ENCODE results near the gene ZNF773. TPM values are rescaled to one million over a fixed set of nuclear protein-coding genes. Genes with fewer than 3 reads are reported as not detected.
"Not testable (repeated sequence)": the region's sequence is repeated elsewhere in the genome, so short reads cannot be mapped to it uniquely, and the experiment has no call there.

ZNF773 gene
- total RNA-seq, 3 donors from 2014 or later (not counting 1 experiment from before 2014, with no cell fraction given): 4.3 to 10.2 (median 10.2) TPM

DNA sequence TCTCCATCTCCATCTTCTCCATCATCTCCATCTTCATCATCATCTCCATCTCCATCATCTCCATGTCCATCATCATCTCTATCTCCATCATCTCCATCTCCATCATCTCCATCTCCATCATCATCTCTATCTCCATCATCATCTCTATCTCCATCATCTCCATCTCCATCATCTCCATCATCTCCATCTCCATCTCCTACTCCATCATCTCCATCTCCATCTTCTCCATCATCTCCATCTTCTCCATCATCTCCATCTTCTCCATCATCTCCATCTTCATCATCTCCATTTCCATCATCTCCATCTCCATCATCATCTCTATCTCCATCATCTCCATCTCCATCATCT, 432 bp upstream of the ZNF773 start:
- not testable (repeated sequence) for ATAC-seq; DNase-seq; H3K36me3 ChIP-seq (ENCODE audit: control insufficient read depth, insufficient read depth, low read length); H3K27me3 Mint-ChIP-seq (ENCODE audit: low read depth in 2 of 2); H3K4me3 ChIP-seq (ENCODE audit: low read length); H3K27me3 ChIP-seq (ENCODE audit: control insufficient read depth, insufficient read depth, low read length)
- TF ChIP-seq, protein P1, sequence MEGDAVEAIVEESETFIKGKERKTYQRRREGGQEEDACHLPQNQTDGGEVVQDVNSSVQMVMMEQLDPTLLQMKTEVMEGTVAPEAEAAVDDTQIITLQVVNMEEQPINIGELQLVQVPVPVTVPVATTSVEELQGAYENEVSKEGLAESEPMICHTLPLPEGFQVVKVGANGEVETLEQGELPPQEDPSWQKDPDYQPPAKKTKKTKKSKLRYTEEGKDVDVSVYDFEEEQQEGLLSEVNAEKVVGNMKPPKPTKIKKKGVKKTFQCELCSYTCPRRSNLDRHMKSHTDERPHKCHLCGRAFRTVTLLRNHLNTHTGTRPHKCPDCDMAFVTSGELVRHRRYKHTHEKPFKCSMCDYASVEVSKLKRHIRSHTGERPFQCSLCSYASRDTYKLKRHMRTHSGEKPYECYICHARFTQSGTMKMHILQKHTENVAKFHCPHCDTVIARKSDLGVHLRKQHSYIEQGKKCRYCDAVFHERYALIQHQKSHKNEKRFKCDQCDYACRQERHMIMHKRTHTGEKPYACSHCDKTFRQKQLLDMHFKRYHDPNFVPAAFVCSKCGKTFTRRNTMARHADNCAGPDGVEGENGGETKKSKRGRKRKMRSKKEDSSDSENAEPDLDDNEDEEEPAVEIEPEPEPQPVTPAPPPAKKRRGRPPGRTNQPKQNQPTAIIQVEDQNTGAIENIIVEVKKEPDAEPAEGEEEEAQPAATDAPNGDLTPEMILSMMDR (IDR thresholded peaks at IDR 0.05): peak; percentile 11
- peaks cover 12 to 18% of the 10 kb centered on the region in 2 donors for H3K9me3 Mint-ChIP-seq
- Histone ChIP-seq H3K4me1 (ENCODE audit: control insufficient read depth, insufficient read depth, low read length) (peaks cover 10% of the 10 kb centered on the region), H3K27ac (ENCODE audit: low read length) (peak overlapping the region; percentile 93), H3K9me3 (ENCODE audit: control insufficient read depth, insufficient read depth, low read length) (peaks cover 22% of the 10 kb centered on the region)
- H3K4me3 Mint-ChIP-seq: peak overlapping the region; percentile 49
- intact Hi-C loops (cut with micrococcal nuclease): loop anchor here (1.0 kb wide), 2 partner anchors 12 to 28 kb away; partner anchors contain the start of genes ZNF419 and ZNF549
- peaks cover 58% of the 10 kb centered on the region for H3K36me3 Mint-ChIP-seq
- H3K27ac Mint-ChIP-seq: peak overlapping the region; percentile 69 to 73
- peaks cover 18 to 36% of the 10 kb centered on the region in 2 donors for H3K4me1 Mint-ChIP-seq

GRCh38 chr19:57500400-57500799, 662 bp downstream of the ZNF773 start:
- Histone ChIP-seq H3K9me3 (ENCODE audit: control insufficient read depth, insufficient read depth, low read length) (peaks cover 20% of the 10 kb centered on the region), H3K4me1 (ENCODE audit: control insufficient read depth, insufficient read depth, low read length) (peaks cover 10% of the 10 kb centered on the region), H3K36me3 (ENCODE audit: control insufficient read depth, insufficient read depth, low read length) (peaks cover 14% of the 10 kb centered on the region)
- H3K27ac ChIP-seq (ENCODE audit: low read length); DNase-seq; ATAC-seq; intact Hi-C loops (cut with micrococcal nuclease); H3K27me3 ChIP-seq (ENCODE audit: control insufficient read depth, insufficient read depth, low read length); H3K27me3 Mint-ChIP-seq (ENCODE audit: low read depth in 2 of 2); H3K4me3 ChIP-seq (ENCODE audit: low read length): not testable (repeated sequence)
- peaks cover 18 to 38% of the 10 kb centered on the region in 2 donors for H3K4me1 Mint-ChIP-seq
- H3K4me3 Mint-ChIP-seq: peak overlapping the region; percentile 49
- H3K27ac Mint-ChIP-seq: peak overlapping the region; percentile 69 to 73
- WGBS (ENCODE audit: insufficient coverage): 0% methylated on average over 1 of the region's 4 CpGs
- peaks cover 11 to 18% of the 10 kb centered on the region in 2 donors for H3K9me3 Mint-ChIP-seq
- peaks cover 57% of the 10 kb centered on the region for H3K36me3 Mint-ChIP-seq

- Histone ChIP-seq H3K4me1 (ENCODE audit: control insufficient read depth, insufficient read depth, low read length) (peaks cover 1% of the 10 kb centered on the region), H3K36me3 (ENCODE audit: control insufficient read depth, insufficient read depth, low read length) (peaks cover 36% of the 10 kb centered on the region), H3K4me3 (ENCODE audit: low read length) (no peak overlapping the region), H3K9me3 (ENCODE audit: control insufficient read depth, insufficient read depth, low read length) (peaks cover 52% of the 10 kb centered on the region), H3K27ac (ENCODE audit: low read length) (no peak overlapping the region), H3K27me3 (ENCODE audit: control insufficient read depth, insufficient read depth, low read length) (no peaks in the 10 kb centered on the region)
- Mint-ChIP-seq H3K27ac (no peak overlapping the region), H3K27me3 (ENCODE audit: low read depth in 2 of 2) (no peaks in the 10 kb centered on the region), H3K4me1 (peaks cover 3 to 21% of the 10 kb centered on the region in 2 donors), H3K4me3 (no peak overlapping the region), H3K36me3 (peaks cover 78% of the 10 kb centered on the region), H3K9me3 (peaks cover 11 to 25% of the 10 kb centered on the region in 2 donors)
- ATAC-seq (no peak), DNase-seq (no peak)
- intact Hi-C loops (cut with micrococcal nuclease): no loop called here
- WGBS (ENCODE audit: insufficient coverage): 46% methylated on average over 4 of the region's 4 CpGs
- TF ChIP-seq, protein P1 (IDR thresholded peaks at IDR 0.05): no peak
These were observed 6.4 kb downstream of the ZNF773 start for GRCh38 chr19:57506163-57506562.

- H3K27ac Mint-ChIP-seq: no peak overlapping the region
- H3K9me3 Mint-ChIP-seq: peaks cover 14 to 37% of the 10 kb centered on the region in 2 donors
- peaks cover 72% of the 10 kb centered on the region for H3K36me3 Mint-ChIP-seq
- intact Hi-C loops (cut with micrococcal nuclease): no loop called here
- TF ChIP-seq, protein P1 (IDR thresholded peaks at IDR 0.05): no peak
- Histone ChIP-seq H3K27me3 (ENCODE audit: control insufficient read depth, insufficient read depth, low read length) (no peaks in the 10 kb centered on the region), H3K9me3 (ENCODE audit: control insufficient read depth, insufficient read depth, low read length) (peaks cover 41% of the 10 kb centered on the region), H3K4me3 (ENCODE audit: low read length) (no peak overlapping the region), H3K4me1 (ENCODE audit: control insufficient read depth, insufficient read depth, low read length) (no peaks in the 10 kb centered on the region), H3K27ac (ENCODE audit: low read length) (no peak overlapping the region), H3K36me3 (ENCODE audit: control insufficient read depth, insufficient read depth, low read length) (peaks cover 22% of the 10 kb centered on the region)
- no peak overlapping the region for H3K4me3 Mint-ChIP-seq
- DNase-seq: no peak
- no peaks in the 10 kb centered on the region for H3K4me1 Mint-ChIP-seq
- H3K27me3 Mint-ChIP-seq (ENCODE audit: low read depth in 2 of 2): no peaks in the 10 kb centered on the region
- no peak for ATAC-seq
These were observed 11.7 kb downstream of the ZNF773 start for GRCh38 chr19:57511484-57511883.

Data from natural killer cell (primary cell).